Stimulated activated CD8-positive, alpha-beta memory T cell treated with anti-CD3 and anti-CD28 coated beads, Interleukin-7, amount 100 ng/mL, for 1 hour (primary cell): ENCODE measurements around the gene PDGFD.

Source experiments
- DNase-seq, 2 donors: peaks; one replicate each; pipeline ENCODE4 v3.0.0-alpha.2; 2020; ENCODE audit warnings: low read depth in 2 of 2

The PDGFD gene

GRCh38 chr11:104145062-104145461 is 18.9 kb downstream of the PDGFD start:
- no peak for DNase-seq

GRCh38 chr11:104142698-104143097 is 21.2 kb downstream of the PDGFD start:
- DNase-seq = no peak

DNA sequence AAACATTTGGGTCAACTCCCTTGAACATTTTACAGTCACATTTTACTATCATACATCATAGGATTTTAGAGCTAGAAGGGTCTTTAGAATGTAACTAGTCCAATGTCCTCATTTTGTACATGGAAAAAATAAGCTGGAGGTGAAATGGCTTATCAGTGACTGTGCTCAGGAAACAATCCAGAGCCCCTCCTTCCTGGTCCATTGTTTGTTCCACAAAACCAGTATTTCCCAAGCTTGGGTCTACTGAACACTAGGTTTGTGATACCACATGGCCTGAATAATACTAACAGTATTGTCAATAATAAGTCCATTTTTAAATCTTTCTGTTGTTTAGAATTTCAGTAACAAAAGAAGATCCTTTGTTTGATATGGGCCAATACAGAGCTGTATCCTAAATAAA is 27.1 kb downstream of the PDGFD start:
- no peak for DNase-seq

GRCh38 chr11:104134745-104135144 is 29.2 kb downstream of the PDGFD start:
- no peak for DNase-seq

DNA sequence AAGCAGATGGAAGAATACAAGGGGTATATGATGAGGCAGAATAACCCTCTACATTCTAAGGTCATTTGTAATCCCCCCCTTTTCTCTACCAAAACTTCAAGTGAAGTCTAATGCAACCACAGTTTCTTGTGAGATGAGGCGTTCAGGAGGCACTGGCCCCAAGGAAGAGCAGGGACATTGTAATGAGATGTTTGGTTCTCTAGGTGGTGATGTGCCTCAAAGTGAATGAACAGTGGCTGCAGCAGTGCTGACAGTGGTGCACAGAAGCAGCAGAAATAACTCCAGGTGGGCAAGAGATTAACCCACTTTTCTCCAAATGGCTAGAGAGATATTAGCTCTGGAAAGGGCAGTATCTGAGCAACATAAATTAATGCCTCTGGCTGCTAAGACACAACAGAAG is 33.8 kb downstream of the PDGFD start:
- no peak for DNase-seq

DNA sequence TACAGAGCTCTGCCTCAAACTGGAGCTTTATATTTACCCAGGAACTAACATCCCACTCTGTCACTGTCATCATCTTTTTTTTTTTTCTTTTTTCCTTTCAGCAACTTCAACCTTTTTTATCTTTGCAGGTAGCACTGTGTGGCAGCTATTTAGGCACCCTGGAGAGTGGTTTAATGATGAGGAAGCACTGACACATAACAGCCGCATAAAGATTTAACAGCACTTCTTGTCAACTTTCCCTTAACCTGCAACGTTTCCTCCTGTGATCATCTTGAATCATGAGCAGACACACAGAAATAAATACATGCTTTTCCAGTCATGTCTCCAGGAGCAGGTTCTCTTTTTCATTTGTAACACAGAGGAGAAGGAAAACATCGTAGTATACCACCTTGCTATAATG is 34.8 kb downstream of the PDGFD start:
- no peak for DNase-seq

DNA sequence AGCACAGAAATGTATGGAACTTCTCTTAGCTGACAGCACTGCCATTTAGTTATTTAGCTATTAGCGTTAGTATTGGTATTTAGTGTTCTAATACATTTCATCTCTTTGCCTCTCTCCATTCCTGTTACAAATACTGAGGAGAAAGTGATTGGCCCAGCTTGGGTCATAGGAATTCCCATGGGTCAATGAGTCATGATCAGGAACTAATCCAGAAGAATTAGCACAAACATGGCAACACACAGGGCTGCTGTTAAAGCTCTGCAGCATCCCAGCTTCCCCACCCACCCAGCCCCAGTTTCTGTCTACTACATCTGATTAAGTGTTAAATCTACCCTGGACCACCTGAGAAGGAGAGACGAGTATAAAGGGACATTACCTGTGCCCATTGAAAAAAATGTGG is 36.1 kb downstream of the PDGFD start:
- DNase-seq = no peak

DNA sequence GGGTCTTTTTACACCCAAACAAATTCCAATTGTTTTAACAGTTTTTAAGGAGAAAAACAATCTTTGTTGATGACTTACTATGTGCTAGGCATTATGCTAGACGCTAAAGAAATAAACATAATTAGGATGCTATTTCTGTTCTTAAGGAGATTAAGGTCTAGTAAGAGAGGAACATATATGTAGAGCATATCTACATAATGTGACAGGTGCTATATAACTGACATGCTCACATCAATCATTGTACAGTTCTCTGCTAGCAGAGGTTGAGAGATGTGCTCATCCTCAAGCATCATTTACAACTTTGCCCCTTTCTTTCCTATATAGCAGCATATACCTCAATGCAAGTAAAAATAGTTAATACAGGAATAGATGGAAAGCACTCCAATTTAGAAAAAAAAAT is 37.5 kb downstream of the PDGFD start:
- no peak for DNase-seq

- no peak for DNase-seq
Observed at GRCh38 chr11:104124979-104125378, 39.0 kb downstream of the PDGFD start.

- no peak for DNase-seq
Observed at GRCh38 chr11:104122836-104123235, 41.1 kb downstream of the PDGFD start.

- DNase-seq = no peak
Observed at GRCh38 chr11:104122011-104122635, 41.8 kb downstream of the PDGFD start.

GRCh38 chr11:104120493-104121137 is 43.3 kb downstream of the PDGFD start:
- DNase-seq = no peak

- no peak for DNase-seq
Observed at GRCh38 chr11:104118105-104118744, 45.7 kb downstream of the PDGFD start.

GRCh38 chr11:104113541-104113940 is 50.4 kb downstream of the PDGFD start:
- DNase-seq = no peak

GRCh38 chr11:104106136-104106754 is 57.7 kb downstream of the PDGFD start:
- DNase-seq = no peak

DNA sequence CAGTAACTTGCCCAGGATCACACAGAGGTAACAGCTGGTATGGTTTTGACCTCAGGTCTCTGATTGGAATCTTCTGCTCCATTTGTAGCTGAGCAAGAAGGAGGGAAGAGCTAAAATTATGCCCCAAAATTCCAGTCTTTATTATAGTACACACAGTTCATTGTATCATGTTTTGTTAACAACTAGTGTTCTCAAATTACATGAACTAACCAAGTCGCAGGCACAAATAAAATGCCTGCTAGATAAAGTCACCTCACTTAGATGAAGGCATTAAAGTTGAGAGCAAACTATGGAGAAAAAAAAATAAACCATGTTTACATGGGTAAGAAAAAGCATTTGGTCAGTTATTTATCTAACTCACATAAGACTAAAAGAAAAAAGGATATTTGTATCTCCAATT is 58.8 kb downstream of the PDGFD start:
- DNase-seq = no peak

- DNase-seq = no peak
Observed at GRCh38 chr11:104104664-104105063, 59.3 kb downstream of the PDGFD start.

GRCh38 chr11:104104201-104104600 is 59.7 kb downstream of the PDGFD start:
- no peak for DNase-seq

DNA sequence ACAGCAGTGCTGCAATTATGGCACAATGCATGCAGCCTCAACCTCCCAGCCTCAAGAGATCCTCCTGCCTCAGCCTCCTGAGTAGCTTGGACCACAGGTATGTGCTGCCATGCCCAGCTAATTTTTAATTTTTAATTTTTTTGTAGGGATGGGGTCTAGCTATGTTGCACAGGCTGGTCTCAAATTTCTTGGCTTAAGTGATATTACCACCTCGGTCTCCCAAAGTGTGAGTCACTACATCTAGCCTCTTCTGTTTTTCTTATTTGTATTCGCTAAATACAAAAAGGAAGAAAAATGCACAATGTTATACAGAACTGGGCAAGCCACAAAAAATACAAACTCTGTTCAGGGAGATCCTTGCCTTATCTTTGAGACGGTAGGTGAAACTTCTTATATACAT is 65.4 kb downstream of the PDGFD start:
- no peak for DNase-seq

DNA sequence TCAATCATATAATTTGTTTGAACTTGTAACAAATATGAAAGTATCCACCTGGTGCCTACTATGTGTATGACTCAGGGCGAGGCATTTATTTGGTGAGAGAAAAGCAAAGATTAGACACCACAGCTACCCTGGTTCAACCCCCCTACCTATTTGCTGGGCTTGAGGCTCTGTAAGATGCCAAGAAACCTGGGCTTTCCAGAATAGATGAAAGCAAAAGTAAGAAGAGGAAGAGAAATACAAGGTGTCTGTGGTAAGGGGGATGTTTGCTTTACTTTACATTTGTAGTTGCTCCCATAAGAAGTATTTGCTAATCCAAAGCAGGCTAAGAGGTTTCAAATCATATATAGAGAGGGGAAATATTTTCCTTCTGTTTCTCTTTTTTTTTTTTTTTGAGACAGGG is 65.8 kb downstream of the PDGFD start:
- no peak for DNase-seq

DNA sequence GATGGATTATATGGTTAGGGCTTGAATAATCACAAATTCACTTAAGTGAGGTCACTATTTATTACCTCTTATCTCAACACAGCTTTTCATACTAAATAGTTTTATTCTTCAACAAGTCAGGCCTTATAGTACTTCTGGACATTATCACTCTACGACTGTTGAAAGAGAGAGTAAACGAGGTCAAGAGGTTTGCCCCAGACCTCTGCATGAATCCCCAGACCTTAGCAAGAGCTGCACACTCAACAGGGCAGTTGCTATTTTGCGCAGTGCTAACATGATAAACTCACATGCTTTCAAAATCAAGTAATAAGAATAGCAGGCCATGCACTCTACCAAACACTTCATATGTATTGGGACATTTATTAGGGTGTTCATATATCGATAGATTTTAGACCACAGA is 67.0 kb downstream of the PDGFD start:
- no peak for DNase-seq

- no peak for DNase-seq
Observed at GRCh38 chr11:104095791-104096190, 68.2 kb downstream of the PDGFD start.

DNA sequence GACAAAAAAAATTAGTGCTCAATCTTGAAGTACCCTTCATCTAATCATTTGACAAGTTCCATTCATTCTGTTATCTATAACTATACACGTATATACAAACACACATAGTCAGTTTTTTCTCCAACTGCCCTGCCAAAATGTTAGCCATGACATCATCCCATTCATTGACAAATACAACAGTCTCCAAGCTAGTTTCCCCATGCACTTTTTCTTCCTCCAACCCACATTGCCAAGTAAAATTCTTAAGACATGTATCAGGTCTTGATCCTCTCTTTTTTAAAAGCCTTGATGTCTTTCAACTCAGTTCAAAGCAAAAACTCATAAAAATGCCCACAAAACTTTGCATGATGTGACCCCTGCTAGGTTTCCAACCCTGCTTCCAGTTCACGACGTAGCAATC is 69.4 kb downstream of the PDGFD start:
- no peak for DNase-seq
